GM23338 (cell line): ENCODE data around the gene ENPP5. TPM values are rescaled to one million over a fixed set of nuclear protein-coding genes. Genes with fewer than 3 reads are reported as not detected.

Experiments used
- ATAC-seq: fragments of 200-7000 bp; cut with Tn5 transposase; 3 replicates; pipeline ENCODE4 v1.9.1; 2020
- DNase-seq: peaks from one replicate; pipeline ENCODE4 v3.0.0-alpha.2; 2015; ENCODE audit warnings: low spot score
- H2AFZ ChIP-seq: fragments of 200-600 bp; sonication (generic); 2 replicates; pipeline ENCODE4 v1.8.0; 2016; ENCODE audit warnings: antibody characterized with exemption, mild to moderate bottlenecking, moderate library complexity
- H3F3A ChIP-seq: fragments of 200-600 bp; sonication (generic); replicated peaks from 2 replicates; pipeline ENCODE4 v1.8.0; 2017; ENCODE audit warnings: antibody characterized with exemption, mixed run types, low read depth
- H3K27ac ChIP-seq: fragments of 200-600 bp; sonication (generic); 2 replicates; pipeline ENCODE4 v1.6.1; 2016; ENCODE audit warnings: low read depth
- H3K27me3 ChIP-seq: fragments of 200-600 bp; sonication (generic); 2 replicates; pipeline ENCODE4 v1.8.0; 2016; ENCODE audit warnings: mild to moderate bottlenecking, mixed run types, moderate library complexity; ENCODE audit not compliant: insufficient read depth
- H3K36me3 ChIP-seq: fragments of 200-600 bp; sonication (generic); 2 replicates; pipeline ENCODE4 v1.8.0; 2016; ENCODE audit warnings: mild to moderate bottlenecking; ENCODE audit not compliant: insufficient read depth
- H3K4me1 ChIP-seq: fragments of 200-600 bp; sonication (generic); 2 replicates; pipeline ENCODE4 v1.8.0; 2016; ENCODE audit warnings: mild to moderate bottlenecking, moderate library complexity; ENCODE audit not compliant: insufficient read depth
- H3K4me2 ChIP-seq: fragments of 200-600 bp; sonication (generic); 2 replicates; pipeline ENCODE4 v1.7.1; 2017; ENCODE audit warnings: mixed run types
- H3K4me3 ChIP-seq: fragments of 200-600 bp; sonication (generic); 2 replicates; pipeline ENCODE4 v1.6.1; 2016; ENCODE audit warnings: mixed run types
- H3K79me2 ChIP-seq: fragments of 200-600 bp; sonication (generic); replicated peaks from 2 replicates; pipeline ENCODE4 v1.8.0; 2017; ENCODE audit warnings: mild to moderate bottlenecking; ENCODE audit not compliant: insufficient read depth
- H3K9me2 ChIP-seq: fragments of 200-600 bp; sonication (generic); 2 replicates; pipeline ENCODE4 v1.8.0; 2017; ENCODE audit not compliant: insufficient read depth
- H4K20me1 ChIP-seq: fragments of 200-600 bp; sonication (generic); replicated peaks from 2 replicates; pipeline ENCODE4 v1.8.0; 2017; ENCODE audit warnings: mild to moderate bottlenecking; ENCODE audit not compliant: insufficient read depth
- H3K27ac Mint-ChIP-seq: 2 replicates; pipeline ENCODE4 v1.8.0; 2020; ENCODE audit warnings: inconsistent platforms, mild to moderate bottlenecking, moderate library complexity, mixed read lengths
- H3K27me3 Mint-ChIP-seq: 3 replicates; pipeline ENCODE4 v1.8.0; 2022; ENCODE audit warnings: low read depth, mild to moderate bottlenecking, moderate library complexity, mixed read lengths, inconsistent platforms; ENCODE audit not compliant: insufficient read depth, poor library complexity
- H3K36me3 Mint-ChIP-seq: 3 replicates; pipeline ENCODE4 v1.8.0; 2021; ENCODE audit warnings: low read depth, mild to moderate bottlenecking, inconsistent platforms, moderate library complexity, mixed read lengths
- H3K4me1 Mint-ChIP-seq: 3 replicates; pipeline ENCODE4 v1.8.0; 2020; ENCODE audit warnings: mild to moderate bottlenecking, inconsistent platforms, mixed read lengths
- H3K4me3 Mint-ChIP-seq: 3 replicates; pipeline ENCODE4 v1.8.0; 2021; ENCODE audit warnings: moderate library complexity, mild to moderate bottlenecking, inconsistent platforms, mixed read lengths
- H3K9me3 Mint-ChIP-seq: 3 replicates; pipeline ENCODE4 v1.8.0; 2020; ENCODE audit warnings: moderate library complexity, mild to moderate bottlenecking, inconsistent platforms, mixed read lengths
- CREB1 ChIP-seq: fragments of 250-450 bp; sonication (Bioruptor Pico); IDR thresholded peaks from 2 replicates; pipeline ENCODE4 v1.5.0; 2020; ENCODE audit warnings: low read depth, mild to moderate bottlenecking, moderate library complexity
- CTCF ChIP-seq, 2 experiments: fragments of 200-600 bp in 1 of 2; sonication (generic) in 1 of 2; conservative IDR thresholded peaks; 2 replicates each; pipeline versions ENCODE4 v1.5.1 to v1.6.1; 2016 to 2017; ENCODE audit warnings: antibody characterized with exemption in 2 of 2, low read depth in 2 of 2, mild to moderate bottlenecking in 2 of 2, moderate library complexity in 1 of 2
- ETS1 ChIP-seq: IDR thresholded peaks from 2 replicates; pipeline ENCODE4 v1.6.1; 2016; ENCODE audit warnings: antibody characterized with exemption
- EZH2 ChIP-seq: fragments of 200-600 bp; sonication (generic); IDR thresholded peaks from one replicate; pipeline ENCODE4 v1.8.0; 2017; ENCODE audit warnings: antibody characterized with exemption, mild to moderate bottlenecking, low read depth; ENCODE audit not compliant: unreplicated experiment
- EZH2phosphoT487 ChIP-seq: fragments of 200-600 bp; sonication (generic); IDR thresholded peaks from one replicate; pipeline ENCODE4 v1.8.1; 2018; ENCODE audit warnings: antibody characterized with exemption; ENCODE audit not compliant: unreplicated experiment
- JUNB ChIP-seq: IDR thresholded peaks from one replicate; pipeline ENCODE4 v1.6.1; 2016; ENCODE audit warnings: antibody characterized with exemption; ENCODE audit not compliant: unreplicated experiment
- NANOG ChIP-seq: IDR thresholded peaks from 2 replicates; pipeline ENCODE4 v1.6.1; 2016; ENCODE audit warnings: antibody characterized with exemption, borderline replicate concordance
- POLR2AphosphoS5 ChIP-seq: IDR thresholded peaks from 2 replicates; pipeline ENCODE4 v1.6.1; 2016; ENCODE audit warnings: antibody characterized with exemption, low read depth
- STAT1 ChIP-seq: IDR thresholded peaks from one replicate; pipeline ENCODE4 v1.6.1; 2016; ENCODE audit warnings: antibody characterized with exemption; ENCODE audit not compliant: unreplicated experiment
- ZNF114 ChIP-seq: fragments of 250-450 bp; sonication (Bioruptor Pico); IDR thresholded peaks from 2 replicates; pipeline ENCODE4 v1.5.0; 2020; ENCODE audit warnings: mild to moderate bottlenecking, moderate library complexity
- ZNF331 ChIP-seq: fragments of 250-450 bp; sonication (Bioruptor Pico); IDR thresholded peaks from 2 replicates; pipeline ENCODE4 v1.5.0; 2020; ENCODE audit warnings: low read depth, mild to moderate bottlenecking, moderate library complexity
- ZNF462 ChIP-seq: fragments of 250-450 bp; sonication (Bioruptor Pico); IDR thresholded peaks from 2 replicates; pipeline ENCODE4 v1.5.0; 2020; ENCODE audit warnings: mild to moderate bottlenecking, moderate library complexity
- polyA plus RNA-seq: library from polyadenylated mRNA; unstranded; fragments of >200 nt; fragmentation: Nextera tagmentation; extraction: Ambion mirVana; gene quantifications from 2 replicates; pipeline ENCODE4 v1.2.1, GENCODE V29; 2016
- total RNA-seq: library from RNA; depleted of rRNA; stranded (reverse); fragments of >200 nt; shearing (Covaris generic); gene quantifications from 2 replicates; pipeline ENCODE4 v1.2.3, GENCODE V29; 2014

The ENPP5 gene
- total and polyA plus RNA-seq, 2 experiments from 2014 or later, result 8.5 to 13.0 TPM

- TF ChIP-seq NANOG (no peak), EZH2phosphoT487 (no peak), EZH2 (no peak), ZNF331 (CRISPR knock-in tag) (no peak), STAT1 (no peak), ETS1 (no peak)
These were observed 41.1 kb upstream of the ENPP5 start (continued) for GRCh38 chr6:46211917-46212316.

GRCh38 chr6:46210294-46210693 is 39.5 kb upstream of the ENPP5 start:
- Histone ChIP-seq H3K4me2 (no peak overlapping the region), H3F3A (no peaks in the 10 kb centered on the region), H3K4me3 (no peak overlapping the region), H2AFZ (no peak overlapping the region), H3K79me2 (no peaks in the 10 kb centered on the region), H4K20me1 (no peaks in the 10 kb centered on the region), H3K9me2 (peaks cover 5% of the 10 kb centered on the region; the same call in 1 of the 2 replicates), H3K36me3 (no peaks in the 10 kb centered on the region), H3K27ac (no peak overlapping the region), H3K4me1 (no peaks in the 10 kb centered on the region), H3K27me3 (no peaks in the 10 kb centered on the region)
- Mint-ChIP-seq H3K9me3 (no peaks in the 10 kb centered on the region), H3K4me1 (0 out of 3 replicates have a peak, but pooled peaks cover 2% of the 10 kb centered on the region), H3K36me3 (no peaks in the 10 kb centered on the region), H3K27ac (no peak overlapping the region), H3K4me3 (no peak overlapping the region), H3K27me3 (peaks cover 9% of the 10 kb centered on the region)
- DNase-seq (no peak), ATAC-seq (no peak)
- TF ChIP-seq ETS1 (no peak), EZH2phosphoT487 (no peak), STAT1 (no peak), EZH2 (no peak), ZNF114 (no peak), CREB1 (CRISPR knock-in tag) (no peak), ZNF462 (CRISPR knock-in tag) (no peak), ZNF331 (CRISPR knock-in tag) (no peak), POLR2AphosphoS5 (no peak), NANOG (no peak), JUNB (no peak), CTCF (conservative IDR thresholded peaks at IDR 0.05; ENCODE audit: low read depth in 2 of 2) (no peak)
